HepG2 (cell line): Measurements from ENCODE around the gene CYP2A6. TPM values are rescaled to one million over a fixed set of nuclear protein-coding genes. Genes with fewer than 3 reads are reported as not detected.

ENCODE experiments used
- CEBPB ChIP-seq: IDR thresholded peaks from 2 replicates; pipeline ENCODE4 v1.6.1; 2011; ENCODE audit warnings: low read depth, low read length, improper control_type of control experiment, borderline replicate concordance
- EHMT2 ChIP-seq: fragments of 200-600 bp; sonication (generic); IDR thresholded peaks from 2 replicates; pipeline ENCODE4 v1.7.0; 2017; ENCODE audit warnings: antibody characterized with exemption, low read depth, low read length, borderline replicate concordance
- GATA4 ChIP-seq: sonication (generic); IDR thresholded peaks from 2 replicates; pipeline ENCODE4 v1.6.1; 2016; ENCODE audit warnings: antibody characterized with exemption, low read depth, borderline replicate concordance
- ISX ChIP-seq: sonication (generic); formaldehyde crosslinking; conservative IDR thresholded peaks from 2 replicates; pipeline ENCODE4 v1.5.0; 2020; ENCODE audit warnings: missing genetic modification reagents
- MIXL1 ChIP-seq: IDR thresholded peaks from 2 replicates; pipeline ENCODE4 v1.6.1; 2016
- MTF1 ChIP-seq: sonication (generic); formaldehyde crosslinking; IDR thresholded peaks from 2 replicates; pipeline ENCODE4 v1.5.0; 2020; ENCODE audit warnings: missing genetic modification reagents
- REPIN1 ChIP-seq: sonication (generic); formaldehyde crosslinking; IDR thresholded peaks from 2 replicates; pipeline ENCODE4 v1.8.0; 2022; ENCODE audit warnings: missing genetic modification reagents, low read depth, mild to moderate bottlenecking, borderline replicate concordance
- SAP130 ChIP-seq: IDR thresholded peaks from 2 replicates; pipeline ENCODE4 v1.6.1; 2016; ENCODE audit warnings: low read depth
- ZNF251 ChIP-seq: sonication (generic); formaldehyde crosslinking; IDR thresholded peaks from 2 replicates; pipeline ENCODE4 v1.9.0; 2021; ENCODE audit warnings: mild to moderate bottlenecking, missing genetic modification reagents
- ZNF282 ChIP-seq: fragments of 450-650 bp; IDR thresholded peaks from 2 replicates; pipeline ENCODE4 v1.6.1; 2018; ENCODE audit not compliant: partially characterized antibody
- ZNF30 ChIP-seq: sonication (generic); formaldehyde crosslinking; IDR thresholded peaks from 2 replicates; pipeline ENCODE4 v1.5.0; 2020; ENCODE audit warnings: mild to moderate bottlenecking, missing genetic modification reagents
- ZSCAN9 ChIP-seq: IDR thresholded peaks from 2 replicates; pipeline ENCODE4 v1.6.1; 2016; ENCODE audit warnings: borderline replicate concordance
- polyA plus RNA-seq, 8 experiments: library from polyadenylated mRNA; depleted of rRNA in 3 of 8; stranded (reverse) in 7 of 8; unstranded in 1 of 8; fragments of >200 nt; fragmentation: Illumina TruSeq in 4 of 8; extraction: Trizol in 4 of 8; gene quantifications; 2 replicates each; pipeline versions ENCODE4 v1.2.1 to v1.2.3, GENCODE V29; 2011 to 2016; ENCODE audit warnings: low read depth in 4 of 8, missing spikeins in 1 of 8, mixed read lengths in 1 of 8; ENCODE audit not compliant: insufficient read depth in 1 of 8
- total RNA-seq, 5 experiments: library from RNA; depleted of rRNA; stranded (reverse); fragments of >200 nt; fragmentation: Illumina TruSeq; extraction: Trizol; gene quantifications; 2 replicates each; pipeline ENCODE4 v1.2.3, GENCODE V29; 2016; ENCODE audit warnings: low read depth in 1 of 5
- TF ChIP-seq, protein P1 (sequence below): sonication (generic); formaldehyde crosslinking; IDR thresholded peaks from 2 replicates; pipeline ENCODE4 v1.8.1; 2023; ENCODE audit warnings: missing genetic modification reagents, inconsistent platforms, borderline replicate concordance
- TF ChIP-seq, protein P2 (sequence below): sonication (generic); formaldehyde crosslinking; IDR thresholded peaks from 2 replicates; pipeline ENCODE4 v1.9.0; 2021; ENCODE audit warnings: missing genetic modification reagents, borderline replicate concordance
- TF ChIP-seq, protein P3 (sequence below): IDR thresholded peaks from 2 replicates; pipeline ENCODE4 v1.6.1; 2016; ENCODE audit warnings: control low read depth
- TF ChIP-seq, protein P4 (sequence below): sonication (generic); formaldehyde crosslinking; IDR thresholded peaks from 2 replicates; pipeline ENCODE4 v1.4.0; 2020; ENCODE audit warnings: mild to moderate bottlenecking, missing genetic modification reagents
- TF ChIP-seq, protein P5 (sequence below): sonication (generic); formaldehyde crosslinking; IDR thresholded peaks from 2 replicates; pipeline ENCODE4 v1.5.0; 2020; ENCODE audit warnings: missing genetic modification reagents
- TF ChIP-seq, protein P6 (sequence below): sonication (generic); formaldehyde crosslinking; IDR thresholded peaks from 2 replicates; pipeline ENCODE4 v1.5.0; 2020; ENCODE audit warnings: missing genetic modification reagents

Gene CYP2A6
- total and polyA plus RNA-seq, 2 of the 13 experiments (the other 11 are each of a cell fraction or from before 2014, with no cell fraction given), result not detected

DNA sequence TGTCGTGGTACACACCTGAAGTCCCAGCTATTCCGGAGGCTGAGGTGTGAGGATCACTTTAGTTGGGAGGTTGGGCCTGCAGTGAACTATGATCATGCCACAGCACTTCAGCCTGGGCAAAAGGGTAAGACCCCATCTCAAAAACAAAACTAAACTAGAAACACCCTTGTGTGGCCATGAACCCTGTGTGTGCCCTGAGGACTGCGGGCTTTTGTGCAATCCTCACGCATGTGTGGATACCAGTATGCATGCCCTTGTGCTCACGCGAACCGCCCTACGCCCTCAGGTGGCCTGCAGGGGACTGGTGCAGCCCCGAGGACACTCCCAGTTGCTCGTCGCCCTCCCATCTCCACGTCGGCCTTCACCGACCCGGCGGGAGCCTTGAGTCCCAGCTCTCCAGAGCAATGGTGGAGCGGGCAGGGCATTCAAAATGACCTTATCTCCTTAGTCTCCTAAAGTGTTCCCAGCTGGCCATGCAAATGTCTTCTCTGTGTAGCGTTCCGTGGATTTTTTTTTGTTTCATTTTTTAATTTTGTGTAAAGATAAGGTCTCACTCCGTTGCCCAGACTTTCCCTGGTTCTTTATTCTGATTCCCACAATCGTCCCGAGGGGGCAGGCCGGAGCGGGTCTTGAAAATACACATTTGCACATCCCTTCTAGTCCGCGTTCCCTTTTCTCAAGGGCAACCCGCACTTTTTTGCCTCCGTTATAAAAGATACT, 52.1 kb downstream of the CYP2A6 start (continued):
- TF ChIP-seq ISX (CRISPR knock-in tag) (peak; percentile 61; the same call in 1 of the 2 replicates), MTF1 (CRISPR knock-in tag) (0 out of 2 replicates have a peak, but pooled peaks have one; percentile 25), ZNF251 (0 out of 2 replicates have a peak, but pooled peaks have one; percentile 38), ZSCAN9 (CRISPR knock-in tag) (no peak), ZNF30 (CRISPR knock-in tag) (no peak), GATA4 (no peak), EHMT2 (no peak), SAP130 (peak; percentile 68), ZNF282 (no peak), REPIN1 (CRISPR knock-in tag) (peak; percentile 59; the same call in 1 of the 2 replicates), MIXL1 (CRISPR knock-in tag) (no peak; the same call in 1 of the 2 replicates), CEBPB (peak; percentile 95)
- TF ChIP-seq, protein P1, sequence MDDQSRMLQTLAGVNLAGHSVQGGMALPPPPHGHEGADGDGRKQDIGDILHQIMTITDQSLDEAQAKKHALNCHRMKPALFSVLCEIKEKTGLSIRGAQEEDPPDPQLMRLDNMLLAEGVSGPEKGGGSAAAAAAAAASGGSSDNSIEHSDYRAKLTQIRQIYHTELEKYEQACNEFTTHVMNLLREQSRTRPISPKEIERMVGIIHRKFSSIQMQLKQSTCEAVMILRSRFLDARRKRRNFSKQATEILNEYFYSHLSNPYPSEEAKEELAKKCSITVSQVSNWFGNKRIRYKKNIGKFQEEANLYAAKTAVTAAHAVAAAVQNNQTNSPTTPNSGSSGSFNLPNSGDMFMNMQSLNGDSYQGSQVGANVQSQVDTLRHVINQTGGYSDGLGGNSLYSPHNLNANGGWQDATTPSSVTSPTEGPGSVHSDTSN, result no peak
- TF ChIP-seq, protein P2, sequence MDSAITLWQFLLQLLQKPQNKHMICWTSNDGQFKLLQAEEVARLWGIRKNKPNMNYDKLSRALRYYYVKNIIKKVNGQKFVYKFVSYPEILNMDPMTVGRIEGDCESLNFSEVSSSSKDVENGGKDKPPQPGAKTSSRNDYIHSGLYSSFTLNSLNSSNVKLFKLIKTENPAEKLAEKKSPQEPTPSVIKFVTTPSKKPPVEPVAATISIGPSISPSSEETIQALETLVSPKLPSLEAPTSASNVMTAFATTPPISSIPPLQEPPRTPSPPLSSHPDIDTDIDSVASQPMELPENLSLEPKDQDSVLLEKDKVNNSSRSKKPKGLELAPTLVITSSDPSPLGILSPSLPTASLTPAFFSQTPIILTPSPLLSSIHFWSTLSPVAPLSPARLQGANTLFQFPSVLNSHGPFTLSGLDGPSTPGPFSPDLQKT (CRISPR knock-in tag), result no peak
- TF ChIP-seq, protein P3, sequence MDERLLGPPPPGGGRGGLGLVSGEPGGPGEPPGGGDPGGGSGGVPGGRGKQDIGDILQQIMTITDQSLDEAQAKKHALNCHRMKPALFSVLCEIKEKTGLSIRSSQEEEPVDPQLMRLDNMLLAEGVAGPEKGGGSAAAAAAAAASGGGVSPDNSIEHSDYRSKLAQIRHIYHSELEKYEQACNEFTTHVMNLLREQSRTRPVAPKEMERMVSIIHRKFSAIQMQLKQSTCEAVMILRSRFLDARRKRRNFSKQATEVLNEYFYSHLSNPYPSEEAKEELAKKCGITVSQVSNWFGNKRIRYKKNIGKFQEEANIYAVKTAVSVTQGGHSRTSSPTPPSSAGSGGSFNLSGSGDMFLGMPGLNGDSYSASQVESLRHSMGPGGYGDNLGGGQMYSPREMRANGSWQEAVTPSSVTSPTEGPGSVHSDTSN (CRISPR knock-in tag), result no peak
- TF ChIP-seq, protein P4, sequence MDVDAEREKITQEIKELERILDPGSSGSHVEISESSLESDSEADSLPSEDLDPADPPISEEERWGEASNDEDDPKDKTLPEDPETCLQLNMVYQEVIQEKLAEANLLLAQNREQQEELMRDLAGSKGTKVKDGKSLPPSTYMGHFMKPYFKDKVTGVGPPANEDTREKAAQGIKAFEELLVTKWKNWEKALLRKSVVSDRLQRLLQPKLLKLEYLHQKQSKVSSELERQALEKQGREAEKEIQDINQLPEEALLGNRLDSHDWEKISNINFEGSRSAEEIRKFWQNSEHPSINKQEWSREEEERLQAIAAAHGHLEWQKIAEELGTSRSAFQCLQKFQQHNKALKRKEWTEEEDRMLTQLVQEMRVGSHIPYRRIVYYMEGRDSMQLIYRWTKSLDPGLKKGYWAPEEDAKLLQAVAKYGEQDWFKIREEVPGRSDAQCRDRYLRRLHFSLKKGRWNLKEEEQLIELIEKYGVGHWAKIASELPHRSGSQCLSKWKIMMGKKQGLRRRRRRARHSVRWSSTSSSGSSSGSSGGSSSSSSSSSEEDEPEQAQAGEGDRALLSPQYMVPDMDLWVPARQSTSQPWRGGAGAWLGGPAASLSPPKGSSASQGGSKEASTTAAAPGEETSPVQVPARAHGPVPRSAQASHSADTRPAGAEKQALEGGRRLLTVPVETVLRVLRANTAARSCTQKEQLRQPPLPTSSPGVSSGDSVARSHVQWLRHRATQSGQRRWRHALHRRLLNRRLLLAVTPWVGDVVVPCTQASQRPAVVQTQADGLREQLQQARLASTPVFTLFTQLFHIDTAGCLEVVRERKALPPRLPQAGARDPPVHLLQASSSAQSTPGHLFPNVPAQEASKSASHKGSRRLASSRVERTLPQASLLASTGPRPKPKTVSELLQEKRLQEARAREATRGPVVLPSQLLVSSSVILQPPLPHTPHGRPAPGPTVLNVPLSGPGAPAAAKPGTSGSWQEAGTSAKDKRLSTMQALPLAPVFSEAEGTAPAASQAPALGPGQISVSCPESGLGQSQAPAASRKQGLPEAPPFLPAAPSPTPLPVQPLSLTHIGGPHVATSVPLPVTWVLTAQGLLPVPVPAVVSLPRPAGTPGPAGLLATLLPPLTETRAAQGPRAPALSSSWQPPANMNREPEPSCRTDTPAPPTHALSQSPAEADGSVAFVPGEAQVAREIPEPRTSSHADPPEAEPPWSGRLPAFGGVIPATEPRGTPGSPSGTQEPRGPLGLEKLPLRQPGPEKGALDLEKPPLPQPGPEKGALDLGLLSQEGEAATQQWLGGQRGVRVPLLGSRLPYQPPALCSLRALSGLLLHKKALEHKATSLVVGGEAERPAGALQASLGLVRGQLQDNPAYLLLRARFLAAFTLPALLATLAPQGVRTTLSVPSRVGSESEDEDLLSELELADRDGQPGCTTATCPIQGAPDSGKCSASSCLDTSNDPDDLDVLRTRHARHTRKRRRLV, result peak; percentile 93
- TF ChIP-seq, protein P5, sequence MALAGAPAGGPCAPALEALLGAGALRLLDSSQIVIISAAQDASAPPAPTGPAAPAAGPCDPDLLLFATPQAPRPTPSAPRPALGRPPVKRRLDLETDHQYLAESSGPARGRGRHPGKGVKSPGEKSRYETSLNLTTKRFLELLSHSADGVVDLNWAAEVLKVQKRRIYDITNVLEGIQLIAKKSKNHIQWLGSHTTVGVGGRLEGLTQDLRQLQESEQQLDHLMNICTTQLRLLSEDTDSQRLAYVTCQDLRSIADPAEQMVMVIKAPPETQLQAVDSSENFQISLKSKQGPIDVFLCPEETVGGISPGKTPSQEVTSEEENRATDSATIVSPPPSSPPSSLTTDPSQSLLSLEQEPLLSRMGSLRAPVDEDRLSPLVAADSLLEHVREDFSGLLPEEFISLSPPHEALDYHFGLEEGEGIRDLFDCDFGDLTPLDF (CRISPR knock-in tag), result peak; percentile 58; the same call in 1 of the 2 replicates
- TF ChIP-seq, protein P6, sequence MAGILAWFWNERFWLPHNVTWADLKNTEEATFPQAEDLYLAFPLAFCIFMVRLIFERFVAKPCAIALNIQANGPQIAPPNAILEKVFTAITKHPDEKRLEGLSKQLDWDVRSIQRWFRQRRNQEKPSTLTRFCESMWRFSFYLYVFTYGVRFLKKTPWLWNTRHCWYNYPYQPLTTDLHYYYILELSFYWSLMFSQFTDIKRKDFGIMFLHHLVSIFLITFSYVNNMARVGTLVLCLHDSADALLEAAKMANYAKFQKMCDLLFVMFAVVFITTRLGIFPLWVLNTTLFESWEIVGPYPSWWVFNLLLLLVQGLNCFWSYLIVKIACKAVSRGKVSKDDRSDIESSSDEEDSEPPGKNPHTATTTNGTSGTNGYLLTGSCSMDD (CRISPR knock-in tag), result no peak
